GM19099 (cell line): ENCODE measurements around the gene SCGB3A2.

Experiments
- POLR2A ChIP-seq: IDR thresholded peaks from 3 replicates; pipeline ENCODE4 v1.6.1; 2011; ENCODE audit warnings: low read depth; ENCODE audit not compliant: insufficient read length; ENCODE audit errors: extremely low read depth

SCGB3A2 gene

GRCh38 chr5:147893820-147894219 is 15.3 kb downstream of the SCGB3A2 start:
- TF ChIP-seq POLR2A: no peak

GRCh38 chr5:147895864-147896263 is 17.4 kb downstream of the SCGB3A2 start:
- TF ChIP-seq POLR2A: no peak

GRCh38 chr5:147898875-147899401 is 20.4 kb downstream of the SCGB3A2 start:
- no peak for TF ChIP-seq POLR2A

GRCh38 chr5:147901599-147902039 is 23.1 kb downstream of the SCGB3A2 start:
- no peak for TF ChIP-seq POLR2A

GRCh38 chr5:147902609-147903115 is 24.2 kb downstream of the SCGB3A2 start:
- no peak for TF ChIP-seq POLR2A

- TF ChIP-seq POLR2A: no peak
Observed at GRCh38 chr5:147904110-147904509, 25.6 kb downstream of the SCGB3A2 start.

- no peak for TF ChIP-seq POLR2A
Observed at GRCh38 chr5:147906326-147907095, 28.0 kb downstream of the SCGB3A2 start, which contains the start of gene C5orf46. Gene C5orf46, minus strand, starts transcription at chr5:147906538. Its CDS starts 37 bp downstream, at chr5:147906501.

- no peak for TF ChIP-seq POLR2A
Observed at GRCh38 chr5:147911427-147911826, 32.9 kb downstream of the SCGB3A2 start.

- TF ChIP-seq POLR2A: no peak
Observed at GRCh38 chr5:147912011-147912410, 33.5 kb downstream of the SCGB3A2 start.

GRCh38 chr5:147913786-147914185 is 35.3 kb downstream of the SCGB3A2 start:
- TF ChIP-seq POLR2A: no peak

- no peak for TF ChIP-seq POLR2A
Observed at GRCh38 chr5:147918101-147918685, 39.7 kb downstream of the SCGB3A2 start.

- TF ChIP-seq POLR2A: no peak
Observed at GRCh38 chr5:147918899-147919298, 40.4 kb downstream of the SCGB3A2 start.

GRCh38 chr5:147920420-147921030 is 42.0 kb downstream of the SCGB3A2 start:
- TF ChIP-seq POLR2A: no peak

GRCh38 chr5:147921136-147921535 is 42.6 kb downstream of the SCGB3A2 start:
- no peak for TF ChIP-seq POLR2A

- no peak for TF ChIP-seq POLR2A
Observed at GRCh38 chr5:147925020-147925419, 46.5 kb downstream of the SCGB3A2 start.
